H1 (cell line): ENCODE results near the gene PRKAA2. TPM values are rescaled to one million over a fixed set of nuclear protein-coding genes. Genes with fewer than 3 reads are reported as not detected.

Experiments
- EP300 ChIP-seq, 2 experiments: IDR thresholded peaks; 1 replicate in 1 of 2; 2 replicates in 1 of 2; pipeline ENCODE4 v1.6.1; 2011 to 2012; ENCODE audit warnings: low read depth in 2 of 2, low read length in 2 of 2, mild to moderate bottlenecking in 2 of 2, borderline replicate concordance in 1 of 2, inconsistent platforms in 1 of 2, moderate library complexity in 1 of 2
- GABPA ChIP-seq: IDR thresholded peaks from 2 replicates; pipeline ENCODE4 v1.6.1; 2011; ENCODE audit warnings: mild to moderate bottlenecking, low read length, moderate library complexity, borderline replicate concordance; ENCODE audit not compliant: insufficient read depth
- KDM1A ChIP-seq: fragments of 200-600, 300-600 bp; sonication (generic); IDR thresholded peaks from 2 replicates; pipeline ENCODE4 v1.7.1; 2016; ENCODE audit warnings: mild to moderate bottlenecking, low read length, borderline replicate concordance
- TEAD4 ChIP-seq: IDR thresholded peaks from 2 replicates; pipeline ENCODE4 v1.6.1; 2012; ENCODE audit warnings: low read depth, low read length, inconsistent platforms, mixed read lengths
- USF2 ChIP-seq: IDR thresholded peaks from 2 replicates; pipeline ENCODE4 v1.6.1; 2011; ENCODE audit warnings: low read length, improper control_type of control experiment
- ZNF274 ChIP-seq: IDR thresholded peaks from 2 replicates; pipeline ENCODE4 v1.7.0; 2012; ENCODE audit warnings: low read length, borderline replicate concordance; ENCODE audit errors: extremely low read depth
- polyA plus RNA-seq, 7 experiments: library from polyadenylated mRNA; depleted of rRNA in 3 of 7; stranded (reverse) in 5 of 7; unstranded in 2 of 7; fragments of >200 nt in 5 of 7; fragments of 200-250 nt in 2 of 7; gene quantifications; 1 replicate in 5 of 7; 2 replicates in 1 of 7; 4 replicates in 1 of 7; pipeline versions ENCODE4 v1.2.1 to v1.2.3, GENCODE V29; 2011 to 2013; ENCODE audit warnings: missing spikeins in 2 of 7, mixed read lengths in 2 of 7
- total RNA-seq: library from RNA; stranded (reverse); fragmentation: NEBNext Ultra II Directional; extraction: Animal tissue kit (Norgen Biotek cat#: 25700); gene quantifications from 2 replicates; pipeline ENCODE4 v1.2.1, GENCODE V29; 2021

The PRKAA2 gene
- total and polyA plus RNA-seq, 2 of the 8 experiments (the other 6 are each of a cell fraction or from before 2014, with no cell fraction given), result 2.6 to 6.4 TPM

- TF ChIP-seq KDM1A (no peak), TEAD4 (no peak), ZNF274 (no peak), GABPA (no peak), EP300 (IDR thresholded peaks at IDR 0.05; ENCODE audit: borderline replicate concordance in 1 of 2, low read depth in 2 of 2, low read length in 2 of 2) (no peak), USF2 (no peak)
Measured at GRCh38 chr1:56627019-56627635, 18.0 kb upstream of the PRKAA2 start (continued).
